Stimulated activated CD8-positive, alpha-beta memory T cell treated with anti-CD3 and anti-CD28 coated beads, Interleukin-7, amount 100 ng/mL, for 48 hours (primary cell): ENCODE results near the gene SYVN1.
"Not testable (repeated sequence)": the region's sequence is repeated elsewhere in the genome, so short reads cannot be mapped to it uniquely, and the experiment has no call there.

Experiments used
- DNase-seq, 2 donors: peaks; one replicate each; pipeline ENCODE4 v3.0.0-alpha.2; 2020; ENCODE audit warnings: low read depth in 1 of 2; ENCODE audit errors: extremely low read depth in 1 of 2

The SYVN1 gene

DNA sequence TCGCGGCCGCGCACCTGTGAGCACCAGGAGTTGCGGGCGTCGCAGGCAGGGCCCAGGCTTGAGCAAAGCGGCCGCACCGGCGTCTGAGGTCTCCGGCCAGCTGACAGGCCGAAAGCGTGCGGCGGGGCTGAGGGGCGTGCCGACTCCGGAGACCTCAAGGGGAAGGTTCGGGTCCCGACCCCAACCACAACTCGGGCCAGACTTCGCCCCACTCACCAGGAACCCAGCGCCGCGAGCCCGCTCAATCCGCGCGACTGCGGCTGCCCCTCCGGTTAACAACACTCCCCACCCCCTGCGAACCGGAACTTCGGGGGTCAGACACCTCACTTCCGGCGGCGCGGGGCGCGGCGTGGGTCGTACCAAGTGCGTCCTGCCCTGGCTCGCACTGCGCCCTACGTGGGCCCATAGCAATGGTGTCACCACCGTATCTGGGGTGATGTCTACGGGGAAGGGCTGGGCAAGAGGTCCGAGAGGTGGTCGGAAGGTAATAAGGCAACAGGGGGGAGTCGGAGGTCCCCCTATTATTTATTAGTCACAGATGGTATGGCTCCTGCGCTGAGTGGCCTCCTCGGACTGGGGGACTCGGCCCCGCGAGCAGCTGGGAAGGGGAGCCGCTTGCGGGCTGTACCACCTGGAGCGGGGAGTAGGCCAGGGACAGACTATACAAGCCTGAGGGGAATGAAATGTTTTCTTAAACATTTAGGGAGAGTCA is at the start of gene SYVN1:
Gene SYVN1, minus strand, starts transcription at position 280 of the 712 bp plus-strand sequence. CDS start 918 bp downstream, outside the sequence.
- DNase-seq = peak; percentile 82

DNA sequence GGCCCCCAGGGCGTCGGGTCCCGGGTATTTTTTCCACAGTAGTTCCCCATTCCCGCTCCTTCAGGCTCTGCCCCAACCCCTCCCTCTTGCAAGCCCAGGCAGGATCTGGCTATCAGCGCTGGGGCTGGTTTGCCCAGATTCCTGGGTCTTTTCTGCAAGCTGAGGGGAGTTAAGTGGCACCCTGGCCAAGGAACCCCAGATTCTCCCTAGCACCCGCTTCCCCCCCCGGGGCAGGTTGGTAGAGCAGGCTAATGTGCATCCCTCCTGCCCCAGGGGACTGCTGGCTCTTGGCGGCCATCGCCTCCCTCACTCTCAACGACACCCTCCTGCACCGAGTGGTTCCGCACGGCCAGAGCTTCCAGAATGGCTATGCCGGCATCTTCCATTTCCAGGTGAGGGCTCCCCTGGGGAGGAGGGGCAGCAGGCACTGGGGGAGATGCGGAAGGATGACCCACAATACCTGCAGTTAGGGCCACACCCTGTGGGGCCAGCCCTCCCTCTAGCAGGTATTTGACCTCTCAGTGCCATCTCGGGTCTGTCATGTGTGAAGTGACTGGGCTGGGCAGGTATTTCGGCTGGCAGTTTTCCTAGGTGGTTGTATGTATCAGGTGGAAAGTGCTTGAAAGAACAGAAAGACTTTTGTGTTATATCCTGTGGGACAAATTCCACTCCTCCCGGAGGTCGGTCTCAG is 49.0 kb upstream of the SYVN1 start:
- no peak for DNase-seq

DNA sequence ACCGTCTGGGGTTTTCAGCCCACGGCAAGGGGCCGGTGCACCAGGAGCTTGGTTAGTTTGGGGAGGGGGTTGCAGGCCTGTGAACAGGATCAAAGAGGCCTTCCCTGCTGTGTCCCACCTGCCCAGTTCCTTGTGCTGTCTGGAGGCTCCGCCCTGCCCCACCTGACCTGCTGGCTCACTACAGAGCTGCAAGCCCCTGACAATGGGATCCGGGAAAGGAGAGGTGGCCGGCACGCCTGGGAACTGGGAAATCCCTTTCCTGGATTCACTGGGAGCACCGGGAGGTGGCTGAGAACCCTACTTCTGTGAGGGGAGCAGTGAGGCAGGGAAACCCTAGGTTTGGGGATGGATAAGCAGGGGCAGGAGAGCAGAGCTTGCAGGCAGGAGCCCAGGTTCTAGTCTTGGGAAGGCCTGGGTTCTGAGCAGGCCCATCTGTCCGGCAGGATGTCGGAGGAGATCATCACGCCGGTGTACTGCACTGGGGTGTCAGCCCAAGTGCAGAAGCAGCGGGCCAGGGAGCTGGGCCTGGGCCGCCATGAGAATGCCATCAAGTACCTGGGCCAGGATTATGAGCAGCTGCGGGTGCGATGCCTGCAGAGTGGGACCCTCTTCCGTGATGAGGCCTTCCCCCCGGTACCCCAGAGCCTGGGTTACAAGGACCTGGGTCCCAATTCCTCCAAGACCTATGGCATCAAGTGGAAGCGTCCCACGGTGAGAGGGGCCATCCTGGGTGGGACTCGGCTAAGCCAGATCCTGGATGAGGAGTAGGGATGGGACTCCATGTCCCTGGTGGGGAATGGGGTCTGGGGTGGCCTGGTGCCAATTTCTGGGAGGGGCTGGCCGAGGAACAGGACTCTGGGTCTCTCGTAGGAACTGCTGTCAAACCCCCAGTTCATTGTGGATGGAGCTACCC is 48.2 kb upstream of the SYVN1 start:
- no peak for DNase-seq

DNA sequence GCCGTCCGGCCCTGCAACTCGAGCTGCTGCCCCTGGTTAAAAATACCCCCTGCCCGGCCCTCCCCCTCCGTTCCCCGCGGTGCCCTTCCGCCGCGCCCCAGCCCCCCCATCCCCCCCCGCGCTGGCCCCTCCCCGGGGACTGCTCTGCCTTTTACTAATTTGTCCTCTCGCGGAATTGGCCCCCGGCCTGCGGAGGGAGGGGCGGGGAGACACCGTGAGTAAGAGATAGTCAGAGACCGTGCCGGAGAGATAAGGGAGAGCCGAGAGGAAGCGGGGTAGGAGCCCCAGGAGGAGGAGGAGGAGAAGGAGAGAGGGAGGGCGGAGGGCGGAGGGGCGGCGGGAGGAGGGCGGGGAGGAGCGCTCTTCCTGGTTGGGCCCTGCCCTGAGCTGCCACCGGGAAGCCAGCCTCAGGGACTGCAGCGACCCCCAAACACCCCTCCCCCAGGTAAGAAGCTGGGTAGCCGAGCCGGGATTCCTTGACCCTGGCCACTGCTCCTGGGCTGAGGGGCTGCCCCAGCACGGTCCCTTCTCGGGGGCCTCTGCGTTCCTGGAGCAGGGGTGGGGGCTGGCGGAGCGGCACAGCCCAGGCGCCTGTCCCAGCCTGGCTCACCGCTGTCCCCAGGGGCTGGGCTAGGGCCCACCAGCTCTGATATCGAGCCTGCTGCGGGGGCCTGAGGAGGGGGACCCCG is 47.4 kb upstream of the SYVN1 start, which contains the start of gene CAPN1:
Gene CAPN1, plus strand, starts transcription at position 360 of the 689 bp plus-strand sequence. CDS start 774 bp downstream, outside the sequence.
- DNase-seq = peak; percentile 52 to 82

DNA sequence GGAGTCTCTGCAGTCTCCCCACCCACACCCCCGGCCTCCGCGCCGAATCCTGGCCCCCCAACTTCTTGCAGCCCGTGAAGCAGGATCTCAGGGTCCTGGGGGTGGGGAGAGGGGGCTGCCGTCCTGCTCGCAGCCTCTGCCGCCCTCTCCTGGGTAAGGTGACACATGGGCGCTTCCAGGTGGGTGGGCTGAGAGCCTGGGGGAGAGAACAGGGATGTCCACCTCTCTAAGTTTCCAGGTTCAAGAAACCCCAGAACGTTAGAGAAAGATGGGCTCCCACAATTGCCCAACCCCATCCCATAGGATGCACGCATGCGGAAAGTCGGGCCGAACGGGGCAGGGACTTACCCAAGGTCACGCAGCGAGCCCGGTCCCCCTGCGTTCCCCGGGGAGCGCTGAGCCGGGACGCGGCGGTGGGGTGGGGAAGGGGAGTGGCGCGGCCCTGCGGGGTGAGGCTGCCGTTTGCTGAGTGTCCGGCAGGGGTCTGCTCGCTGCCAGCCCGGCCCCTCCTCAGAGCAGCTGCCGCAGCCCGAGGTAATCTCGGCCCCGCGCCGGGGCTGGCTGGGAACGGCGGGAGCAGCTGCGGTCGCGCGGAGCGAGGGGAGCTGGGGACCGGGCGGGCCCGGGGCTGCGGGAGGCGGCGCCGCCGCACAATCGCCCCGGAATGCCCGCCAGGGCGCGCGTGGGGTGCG is 46.7 kb upstream of the SYVN1 start:
- DNase-seq = peak; percentile 31 to 34

DNA sequence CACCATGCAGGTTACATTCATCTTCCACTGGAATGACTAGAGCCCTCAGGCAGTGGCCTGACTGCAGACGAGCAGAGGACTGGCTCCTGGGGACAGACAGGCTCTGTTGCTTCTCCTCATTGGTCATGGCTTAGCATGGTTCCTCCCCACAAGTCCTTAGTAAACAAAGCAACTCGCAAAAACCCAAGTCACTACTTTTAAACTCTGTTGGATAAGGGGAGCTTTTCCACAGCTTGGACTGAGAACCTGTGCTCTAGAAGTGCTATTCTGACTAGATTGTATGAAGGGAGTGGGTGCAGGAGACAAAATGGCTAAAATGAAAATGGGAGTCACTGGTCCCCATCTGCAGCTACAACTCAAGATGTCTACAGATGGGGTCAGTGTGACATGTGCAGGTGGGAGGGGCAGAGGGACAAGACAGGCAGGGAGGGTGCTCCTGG is 40.3 kb upstream of the SYVN1 start:
- DNase-seq = not testable (repeated sequence)

DNA sequence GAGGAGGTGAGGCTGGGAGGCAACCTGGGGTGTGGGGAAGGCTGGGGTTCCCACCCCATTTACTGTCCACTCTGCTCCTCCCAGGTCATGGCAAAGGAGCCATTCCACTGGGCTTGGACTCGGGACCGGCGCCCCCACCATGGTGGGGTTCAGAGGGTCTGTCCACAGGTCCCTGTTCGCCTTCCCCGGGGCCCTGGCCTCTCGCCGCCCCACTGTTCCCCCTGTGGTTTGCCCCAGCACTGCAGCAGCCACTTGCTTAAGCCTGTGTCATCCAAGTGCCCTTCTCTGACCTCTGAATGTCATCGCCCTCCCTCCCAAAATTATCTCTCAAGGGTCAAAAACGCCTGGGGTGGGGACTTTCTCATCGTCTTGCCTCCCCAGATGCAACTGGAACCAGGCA is 38.3 kb upstream of the SYVN1 start:
- DNase-seq = no peak

DNA sequence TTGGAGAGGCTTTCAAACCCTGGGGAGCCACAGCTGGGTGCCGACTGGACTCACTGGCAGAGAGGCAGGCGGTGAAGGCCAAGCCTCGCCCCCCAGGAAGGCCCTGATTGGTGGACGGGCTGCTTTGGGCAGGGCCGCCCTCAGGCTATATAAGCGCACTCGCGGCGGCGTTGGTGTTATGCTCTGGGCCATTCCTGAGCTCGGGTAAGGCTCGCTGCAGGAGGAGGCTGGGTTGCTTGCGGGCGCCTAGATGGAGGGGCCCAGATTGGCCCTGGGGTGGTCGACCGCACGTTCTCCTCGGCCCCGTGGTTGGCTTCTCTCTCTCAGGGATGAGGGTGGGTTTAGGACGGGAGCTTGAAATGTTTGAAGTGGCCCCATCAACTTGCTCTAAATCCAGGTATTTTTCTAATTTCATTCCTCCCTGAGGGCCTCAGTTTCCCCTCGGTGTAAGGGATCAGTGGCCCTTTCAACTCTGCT is 35.8 kb upstream of the SYVN1 start, which contains the start of gene SPDYC:
Gene SPDYC, plus strand, starts transcription at position 176 of the 477 bp plus-strand sequence. CDS start 1,125 bp downstream, outside the sequence.
- DNase-seq = no peak

DNA sequence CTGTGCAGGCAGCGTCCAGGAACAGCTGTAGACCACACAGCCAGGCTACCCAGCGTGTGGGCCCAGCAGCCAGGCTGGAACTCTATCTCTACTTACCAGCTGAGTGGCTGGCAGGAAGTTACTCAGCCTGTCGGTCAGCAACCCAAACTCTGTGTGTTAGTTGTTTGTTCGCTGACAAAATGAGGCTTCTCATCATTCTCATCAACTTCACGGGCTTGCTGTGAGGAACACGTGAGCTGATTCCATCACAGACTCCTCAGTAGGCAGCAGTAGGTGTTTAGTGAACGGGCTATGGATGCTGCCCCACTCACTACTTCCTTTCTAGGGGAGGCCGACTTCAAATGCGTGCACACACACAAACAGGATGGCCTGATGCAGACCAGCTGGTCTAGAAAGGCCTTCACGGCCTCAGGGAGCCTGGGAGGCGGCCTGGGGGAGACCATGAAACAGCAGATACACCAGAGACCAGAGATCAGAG is 34.9 kb upstream of the SYVN1 start:
- DNase-seq = no peak

DNA sequence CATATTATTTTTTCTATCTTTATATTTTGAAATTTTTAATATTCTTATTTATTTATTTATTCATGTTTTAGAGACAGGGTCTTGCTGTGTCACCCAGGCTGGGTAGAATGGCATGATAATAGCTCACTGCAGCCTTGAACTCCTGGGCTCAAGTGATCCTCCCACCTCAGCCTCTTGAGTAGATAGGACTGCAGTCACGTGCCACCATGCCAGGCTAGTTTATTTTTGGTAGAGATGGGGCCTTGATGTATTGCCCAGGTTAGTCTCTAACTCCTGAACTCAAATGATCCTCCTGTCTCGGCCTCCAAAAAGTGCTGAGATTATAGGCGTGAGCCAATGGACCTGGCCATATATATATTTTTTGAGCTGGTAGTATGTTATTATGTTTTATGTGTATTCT is 33.3 kb upstream of the SYVN1 start:
- no peak for DNase-seq

DNA sequence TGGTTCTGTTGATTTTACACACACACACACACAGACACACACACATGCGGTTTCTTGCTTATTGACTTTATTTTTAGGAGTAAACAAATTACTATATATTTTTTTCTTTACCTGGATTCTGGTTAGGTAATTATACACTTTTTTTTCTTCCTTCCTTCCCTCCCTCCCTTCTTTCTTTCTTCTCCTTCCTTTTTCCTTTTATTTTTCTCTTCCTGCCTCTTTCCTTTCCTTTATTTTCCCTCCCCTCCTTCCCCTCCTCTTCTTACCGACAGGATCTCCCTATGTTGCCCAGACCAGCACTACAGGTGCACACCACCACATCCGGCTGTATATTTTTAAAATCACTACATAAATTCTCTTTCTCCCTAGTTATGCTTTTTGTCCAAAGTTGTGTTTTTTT is 32.6 kb upstream of the SYVN1 start:
- no peak for DNase-seq

DNA sequence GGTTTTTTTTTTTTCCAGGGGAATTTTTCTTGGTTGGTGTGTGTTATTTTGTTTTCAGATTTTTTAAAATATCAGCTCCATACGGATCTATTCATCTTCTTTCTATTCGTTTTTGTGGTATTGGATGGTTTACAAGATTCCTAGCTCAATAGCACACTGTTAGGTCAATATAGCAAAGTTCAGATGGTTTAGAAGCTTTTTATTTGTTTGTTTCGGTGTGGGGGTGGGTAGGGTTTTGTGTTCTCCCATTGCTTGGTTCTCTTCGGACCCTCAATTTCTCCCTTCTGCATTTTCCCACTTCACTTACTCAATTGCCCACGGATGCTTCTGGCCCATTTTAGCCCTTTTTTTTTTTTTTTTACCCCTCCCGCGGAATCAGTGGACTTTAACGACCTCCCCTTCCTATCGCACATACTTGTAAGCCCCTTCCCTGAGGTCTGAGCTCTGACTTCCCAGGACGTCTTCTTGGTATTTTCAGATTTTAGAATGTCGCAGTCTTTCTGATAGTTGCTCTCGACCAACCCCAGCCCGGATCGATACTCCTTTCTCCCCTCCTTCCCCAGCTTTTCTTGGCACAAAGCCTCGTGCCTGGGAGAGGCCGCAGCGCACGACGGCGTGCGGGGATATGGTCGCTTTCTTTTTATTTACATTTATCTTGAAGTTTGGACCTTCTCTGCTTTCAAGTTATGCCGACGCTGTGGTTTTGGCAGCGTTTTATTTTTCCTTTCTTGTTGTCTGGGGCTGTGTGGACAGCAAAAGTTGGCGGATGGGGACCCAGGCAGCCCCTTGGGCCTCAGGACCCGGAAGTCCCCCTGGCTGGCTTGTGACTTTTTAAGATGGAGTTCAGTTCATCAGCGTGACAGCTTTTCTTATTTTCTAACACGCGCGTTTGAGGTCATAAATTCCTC is 31.3 kb upstream of the SYVN1 start:
- DNase-seq = no peak

DNA sequence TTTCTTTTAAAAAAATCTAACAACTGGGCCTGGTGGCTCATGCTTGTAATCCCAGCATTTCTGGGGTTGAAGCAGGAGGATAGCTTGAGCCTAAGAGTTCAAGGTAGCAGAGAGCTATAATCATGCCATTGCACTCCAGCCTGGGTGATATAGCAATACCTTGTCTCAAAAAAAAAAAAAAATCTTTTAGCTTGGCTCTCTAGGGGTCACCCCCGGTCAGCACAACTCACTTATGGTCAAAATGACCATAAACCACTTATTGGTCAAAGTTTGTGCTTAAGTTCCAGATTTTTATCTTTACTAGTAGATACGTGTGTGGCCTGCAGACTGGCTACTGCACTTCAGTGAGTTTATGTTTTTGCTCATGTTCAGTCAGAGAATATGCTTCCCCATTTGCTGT is 29.4 kb upstream of the SYVN1 start:
- DNase-seq = no peak

DNA sequence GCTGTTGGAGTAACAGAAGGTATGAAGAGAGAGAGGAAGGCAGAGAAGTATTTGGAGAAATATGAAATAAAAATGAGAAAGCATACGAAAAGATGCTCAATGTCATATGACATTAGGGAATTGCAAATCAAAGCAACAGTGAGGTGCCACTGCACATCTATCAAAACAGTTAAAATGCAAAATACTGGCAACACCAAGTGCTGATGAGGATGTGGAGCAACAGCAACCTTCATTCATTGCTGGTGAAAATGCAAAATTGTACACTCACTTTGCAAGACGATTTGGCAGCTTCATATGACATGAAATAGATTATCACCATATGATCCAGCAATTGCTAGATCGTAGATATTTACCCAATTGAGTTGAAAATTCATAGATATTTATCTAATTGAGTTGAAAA is 26.3 kb upstream of the SYVN1 start:
- DNase-seq = no peak

DNA sequence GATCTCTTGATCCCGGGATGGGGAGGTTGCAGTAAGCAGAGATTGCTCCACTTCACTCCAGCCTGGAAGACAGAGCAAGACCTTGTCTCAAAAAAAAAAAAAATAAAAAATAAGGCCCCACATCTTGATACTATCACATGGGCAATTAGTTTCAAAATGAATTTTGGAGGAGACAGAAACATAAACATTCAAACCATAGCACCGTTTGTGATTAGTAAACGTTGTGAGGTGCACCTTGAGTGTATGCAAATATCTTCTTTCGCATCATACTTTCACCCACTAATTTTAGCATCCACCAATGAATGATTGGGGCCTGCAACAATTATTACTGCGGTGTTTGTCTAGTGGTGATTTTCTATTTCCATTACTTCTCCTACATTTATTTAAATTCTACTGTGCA is 24.7 kb upstream of the SYVN1 start:
- DNase-seq = no peak

DNA sequence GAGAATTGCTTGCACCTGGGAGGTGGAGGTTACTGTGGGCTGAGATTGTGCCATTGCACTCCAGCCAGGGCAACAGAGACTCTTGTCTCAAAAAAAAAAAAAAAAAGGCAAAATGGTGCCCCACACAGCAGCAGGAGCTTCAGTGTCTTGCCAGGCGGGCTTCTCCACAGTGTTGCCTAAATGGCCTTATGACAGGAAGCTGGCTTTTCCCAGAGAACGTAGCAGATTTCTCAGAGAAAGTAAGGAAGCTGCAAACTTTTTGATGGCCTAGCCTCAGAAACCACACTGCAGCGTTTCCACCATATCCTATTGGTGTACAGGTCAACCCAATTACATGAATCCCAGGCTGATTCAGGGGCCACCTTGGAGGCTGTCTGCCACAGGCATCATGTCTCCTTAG is 23.0 kb upstream of the SYVN1 start:
- no peak for DNase-seq

DNA sequence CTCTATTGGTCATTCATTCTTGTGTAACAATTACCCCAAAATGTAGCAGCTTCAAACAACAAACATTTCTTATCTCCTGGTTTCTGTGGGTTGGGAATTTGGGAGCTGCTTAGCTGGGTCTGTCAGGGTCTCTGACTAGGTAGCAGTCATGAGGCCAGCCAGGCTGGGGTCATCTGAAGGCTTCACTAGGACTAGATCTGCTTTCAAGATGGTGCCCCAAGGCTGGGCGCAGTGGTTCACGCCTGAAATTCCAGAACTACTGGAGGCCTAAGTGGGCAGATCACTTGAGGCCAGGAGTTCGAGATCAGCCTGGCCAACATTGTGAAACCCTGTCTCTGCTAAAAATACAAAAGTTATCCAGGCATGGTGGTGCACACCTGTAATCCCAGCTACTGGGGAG is 22.6 kb upstream of the SYVN1 start:
- no peak for DNase-seq

DNA sequence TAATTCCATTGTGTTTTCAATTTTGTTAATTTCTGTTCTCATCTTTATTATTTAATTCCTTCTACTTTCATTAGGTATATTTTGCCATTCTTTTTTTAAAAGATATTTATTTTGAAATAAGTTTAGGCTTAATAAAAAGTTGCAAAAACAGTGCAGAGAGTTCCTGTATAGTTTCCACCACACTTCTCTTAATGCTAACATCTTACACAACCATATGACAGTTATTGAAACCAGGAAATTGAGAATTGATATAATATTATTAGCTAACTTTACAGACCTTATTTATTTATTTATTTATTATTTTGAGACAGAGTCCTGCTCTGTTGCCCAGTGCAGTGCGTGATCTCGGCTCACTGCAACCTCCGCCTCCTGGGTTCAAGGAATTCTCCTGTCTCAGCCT is 21.9 kb upstream of the SYVN1 start:
- DNase-seq = no peak

DNA sequence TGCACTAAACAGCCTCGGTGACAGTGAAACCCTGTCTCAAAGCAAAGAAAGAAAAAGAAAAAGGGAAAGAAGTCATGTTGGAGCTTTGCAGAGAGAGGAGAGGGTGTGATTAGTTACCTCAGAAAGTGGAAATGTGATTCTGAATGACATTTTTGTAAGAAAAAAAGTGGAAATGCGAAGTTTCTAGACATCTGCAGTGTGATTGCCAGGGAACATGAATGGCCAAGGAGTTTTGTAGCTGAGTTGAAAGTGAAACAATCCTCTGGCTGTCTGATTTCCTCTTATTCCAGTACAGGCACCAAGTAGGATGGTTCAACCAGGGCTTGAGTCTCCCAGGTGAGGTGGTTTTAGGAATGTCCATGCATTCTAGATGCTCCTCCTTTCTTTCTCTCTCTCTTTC is 17.8 kb upstream of the SYVN1 start:
- no peak for DNase-seq
